PC-3 (cell line): ENCODE data around the gene TMEM156. TPM values are rescaled to one million over a fixed set of nuclear protein-coding genes. Genes with fewer than 3 reads are reported as not detected.

Experiments
- ATAC-seq: fragments of 200-7000 bp; cut with Tn5 transposase; 2 replicates; pipeline ENCODE4 v1.9.1; 2020; ENCODE audit warnings: mild to moderate bottlenecking, moderate library complexity
- BruUV-seq: library from RNA; stranded (reverse); fragments of 400-500 nt; replicated peaks from 2 replicates; lab custom pipeline; 2021; lab: Mats Ljungman, UMichigan
- CTCF ChIA-PET: fragments of 300-600 bp; sonication (Branson Sonifier 250); formaldehyde crosslinking; loops from one replicate; lab custom pipeline; 2022; ENCODE audit warnings: antibody characterized with exemption; lab: Charles Lee
- POLR2A ChIA-PET: fragments of 300-600 bp; sonication (Branson Sonifier 250); formaldehyde crosslinking; loops from one replicate; lab custom pipeline; 2022; ENCODE audit warnings: antibody characterized with exemption; ENCODE audit not compliant: unreplicated experiment; lab: Charles Lee
- DNase-seq: peaks from one replicate; pipeline ENCODE4 v3.0.0-alpha.2; 2015
- H2AFZ ChIP-seq: fragments of 300-600 bp; sonication (generic); 2 replicates; pipeline ENCODE4 v1.6.0; 2016; ENCODE audit warnings: antibody characterized with exemption, low read length
- H3F3A ChIP-seq: fragments of 300-600 bp; sonication (generic); one replicate; pipeline ENCODE4 v1.6.0; 2017; ENCODE audit warnings: antibody characterized with exemption, low read length, control low read depth, mild to moderate bottlenecking; ENCODE audit not compliant: unreplicated experiment
- H3K27ac ChIP-seq: fragments of 300-600 bp; sonication (generic); 2 replicates; pipeline ENCODE4 v1.5.1; 2016; ENCODE audit warnings: mild to moderate bottlenecking, low read length
- H3K27me3 ChIP-seq: fragments of 300-600 bp; sonication (generic); 2 replicates; pipeline ENCODE4 v1.6.1; 2016; ENCODE audit warnings: low read length, mixed read lengths
- H3K36me3 ChIP-seq: fragments of 300-600 bp; sonication (generic); 2 replicates; pipeline ENCODE4 v1.6.1; 2016; ENCODE audit warnings: low read depth, mixed run types, low read length, mixed read lengths
- H3K4me1 ChIP-seq: fragments of 300-600 bp; sonication (generic); 2 replicates; pipeline ENCODE4 v1.5.1; 2016; ENCODE audit warnings: low read length; ENCODE audit not compliant: insufficient read depth
- H3K4me2 ChIP-seq: fragments of 300-600 bp; sonication (generic); 2 replicates; pipeline ENCODE4 v1.6.0; 2016; ENCODE audit warnings: low read length
- H3K4me3 ChIP-seq: fragments of 300-600 bp; sonication (generic); 2 replicates; pipeline ENCODE4 v1.5.1; 2016; ENCODE audit warnings: mild to moderate bottlenecking, low read length, mixed read lengths
- H3K79me2 ChIP-seq: fragments of 300-600 bp; sonication (generic); 2 replicates; pipeline ENCODE4 v1.6.1; 2017; ENCODE audit warnings: low read length, mixed read lengths
- H3K9ac ChIP-seq: fragments of 300-600 bp; sonication (generic); 2 replicates; pipeline ENCODE4 v1.6.0; 2016; ENCODE audit warnings: mild to moderate bottlenecking, low read length
- H3K9me2 ChIP-seq: fragments of 300-600 bp; sonication (generic); replicated peaks from 2 replicates; pipeline ENCODE4 v1.6.1; 2016; ENCODE audit warnings: mixed run types, low read length, mixed read lengths
- H3K9me3 ChIP-seq: fragments of 300-600 bp; sonication (generic); 2 replicates; pipeline ENCODE4 v1.6.1; 2016; ENCODE audit warnings: low read length, mixed read lengths
- H4K20me1 ChIP-seq: fragments of 300-600 bp; sonication (generic); 2 replicates; pipeline ENCODE4 v1.6.1; 2016; ENCODE audit warnings: low read length, mixed read lengths
- EZH2 ChIP-seq: fragments of 300-600 bp; sonication (generic); IDR thresholded peaks from one replicate; pipeline ENCODE4 v1.6.1; 2017; ENCODE audit warnings: antibody characterized with exemption, mild to moderate bottlenecking, low read length; ENCODE audit not compliant: unreplicated experiment
- EZH2phosphoT487 ChIP-seq: fragments of 300-600 bp; sonication (generic); IDR thresholded peaks from 2 replicates; pipeline ENCODE4 v1.6.1; 2018; ENCODE audit warnings: mild to moderate bottlenecking, antibody characterized with exemption, low read length, borderline replicate concordance
- intact Hi-C: fragments of 100-400 bp; cut with micrococcal nuclease; formaldehyde crosslinking; loops from 2 replicates; pipeline ENCODE4 v1.9.0; 2023
- total RNA-seq: library from RNA; depleted of rRNA; stranded (reverse); fragments of >200 nt; gene quantifications from 2 replicates; pipeline ENCODE4 v1.2.3, GENCODE V29; 2014; rRNA removed
- TF ChIP-seq, protein P1 (sequence below): fragments of 300-600 bp; sonication (generic); conservative IDR thresholded peaks from 2 replicates; pipeline ENCODE4 v1.5.1; 2017; ENCODE audit warnings: antibody characterized with exemption, low read depth, mild to moderate bottlenecking, low read length

TMEM156 gene
- total RNA-seq, 1 experiment from 2014 or later = 41.5 TPM

DNA sequence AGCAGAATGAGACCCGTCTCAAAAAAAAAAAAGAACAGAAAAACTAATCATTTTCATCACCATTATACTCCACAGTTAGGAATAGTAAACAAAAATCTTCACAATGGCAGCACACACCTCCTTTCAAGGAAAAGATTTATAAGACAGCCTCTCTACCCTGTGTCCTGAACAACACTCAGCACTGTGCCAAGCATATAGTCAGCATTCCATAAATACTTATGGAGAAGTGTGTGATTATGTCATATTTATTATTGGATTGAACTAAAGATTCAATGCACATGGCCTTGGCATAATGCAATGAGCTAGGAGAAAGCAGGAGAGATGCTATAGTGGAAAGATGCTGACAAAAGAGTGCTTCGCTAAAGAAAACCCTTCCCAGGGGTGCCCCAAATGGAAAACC is 112.0 kb downstream of the TMEM156 start:
- ATAC-seq (no peak), DNase-seq (no peak)
- Histone ChIP-seq H2AFZ (no peak overlapping the region), H3K27me3 (no peaks in the 10 kb centered on the region), H3K9ac (no peak overlapping the region), H3K9me2 (no peaks in the 10 kb centered on the region), H4K20me1 (no peaks in the 10 kb centered on the region), H3K4me3 (no peak overlapping the region), H3K4me1 (no peaks in the 10 kb centered on the region), H3K9me3 (no peaks in the 10 kb centered on the region), H3K36me3 (no peaks in the 10 kb centered on the region), H3K4me2 (no peak overlapping the region), H3F3A (no peaks in the 10 kb centered on the region), H3K79me2 (no peaks in the 10 kb centered on the region), H3K27ac (no peak overlapping the region)
- CTCF ChIA-PET = no interaction called here
- POLR2A ChIA-PET = no interaction called here
- intact Hi-C loops = no loop called here
- TF ChIP-seq EZH2 (no peak), EZH2phosphoT487 (no peak)
- TF ChIP-seq, protein P1, sequence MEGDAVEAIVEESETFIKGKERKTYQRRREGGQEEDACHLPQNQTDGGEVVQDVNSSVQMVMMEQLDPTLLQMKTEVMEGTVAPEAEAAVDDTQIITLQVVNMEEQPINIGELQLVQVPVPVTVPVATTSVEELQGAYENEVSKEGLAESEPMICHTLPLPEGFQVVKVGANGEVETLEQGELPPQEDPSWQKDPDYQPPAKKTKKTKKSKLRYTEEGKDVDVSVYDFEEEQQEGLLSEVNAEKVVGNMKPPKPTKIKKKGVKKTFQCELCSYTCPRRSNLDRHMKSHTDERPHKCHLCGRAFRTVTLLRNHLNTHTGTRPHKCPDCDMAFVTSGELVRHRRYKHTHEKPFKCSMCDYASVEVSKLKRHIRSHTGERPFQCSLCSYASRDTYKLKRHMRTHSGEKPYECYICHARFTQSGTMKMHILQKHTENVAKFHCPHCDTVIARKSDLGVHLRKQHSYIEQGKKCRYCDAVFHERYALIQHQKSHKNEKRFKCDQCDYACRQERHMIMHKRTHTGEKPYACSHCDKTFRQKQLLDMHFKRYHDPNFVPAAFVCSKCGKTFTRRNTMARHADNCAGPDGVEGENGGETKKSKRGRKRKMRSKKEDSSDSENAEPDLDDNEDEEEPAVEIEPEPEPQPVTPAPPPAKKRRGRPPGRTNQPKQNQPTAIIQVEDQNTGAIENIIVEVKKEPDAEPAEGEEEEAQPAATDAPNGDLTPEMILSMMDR = no peak
- BruUV-seq = no TSS peak

DNA sequence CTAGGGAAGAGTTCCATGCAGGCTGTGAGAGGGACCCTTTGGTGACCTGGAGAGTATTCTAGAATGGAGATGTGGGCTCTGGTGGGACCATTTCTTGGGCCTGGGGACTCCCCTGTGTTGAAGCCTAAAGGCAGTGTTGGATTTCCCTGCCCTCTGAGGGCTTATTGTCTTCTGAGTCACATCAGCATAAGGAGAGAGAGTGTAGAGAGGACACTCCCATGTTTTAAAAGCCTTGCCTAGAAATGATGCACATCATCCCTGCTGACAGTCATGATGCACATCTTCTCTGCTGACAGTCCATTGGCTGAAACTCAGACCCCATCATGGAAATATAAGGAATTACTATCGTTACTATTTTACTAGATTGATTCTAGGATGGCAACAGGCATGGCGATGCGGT is 112.7 kb downstream of the TMEM156 start:
- no peak overlapping the region for H3K4me2 ChIP-seq
- H3K27ac ChIP-seq = no peak overlapping the region
- intact Hi-C loops = no loop called here
- H3K9ac ChIP-seq = no peak overlapping the region
- H4K20me1 ChIP-seq = no peaks in the 10 kb centered on the region
- no TSS peak for BruUV-seq
- H3K4me1 ChIP-seq = no peaks in the 10 kb centered on the region
- TF ChIP-seq, protein P1 = no peak
- TF ChIP-seq EZH2 (no peak), EZH2phosphoT487 (no peak)
- no peaks in the 10 kb centered on the region for H3K79me2 ChIP-seq
- H3K9me2 ChIP-seq = no peaks in the 10 kb centered on the region
- CTCF ChIA-PET = no interaction called here
- H3K36me3 ChIP-seq = no peaks in the 10 kb centered on the region
- H3K9me3 ChIP-seq = no peaks in the 10 kb centered on the region
- H3K4me3 ChIP-seq = no peak overlapping the region
- ATAC-seq (no peak), DNase-seq (no peak)
- H3F3A ChIP-seq = no peaks in the 10 kb centered on the region
- no peaks in the 10 kb centered on the region for H3K27me3 ChIP-seq
- POLR2A ChIA-PET = no interaction called here
- no peak overlapping the region for H2AFZ ChIP-seq

DNA sequence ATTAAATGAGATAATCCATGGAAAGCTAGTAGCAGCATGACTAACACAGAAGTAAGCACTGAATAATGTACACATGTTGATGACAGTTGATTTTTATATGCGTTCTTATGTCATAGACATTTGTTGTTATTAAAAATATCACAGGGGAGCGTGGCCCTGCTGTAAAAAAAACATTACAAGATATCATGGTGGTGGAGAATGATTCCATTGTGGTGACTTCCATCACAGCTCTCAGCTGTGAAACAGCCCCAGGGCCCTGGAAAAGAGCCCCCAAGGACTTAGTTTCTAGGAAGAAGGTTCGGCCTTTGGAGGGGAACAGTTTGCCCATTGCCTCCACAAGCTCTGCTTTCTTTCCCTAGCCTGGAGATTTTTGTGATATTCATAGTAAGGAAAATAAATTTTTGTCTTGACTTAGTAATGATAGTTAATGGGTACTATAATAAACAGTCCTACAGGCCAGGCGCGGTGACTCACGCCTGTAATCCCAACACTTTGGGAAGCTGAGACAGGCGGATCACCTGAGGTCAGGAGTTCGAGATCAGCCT is 114.7 kb downstream of the TMEM156 start:
- ATAC-seq = no peak
- intact Hi-C loops = no loop called here
- H3K9me3 ChIP-seq = no peaks in the 10 kb centered on the region
- no peaks in the 10 kb centered on the region for H3K79me2 ChIP-seq
- POLR2A ChIA-PET = no interaction called here
- H3K9ac ChIP-seq = no peak overlapping the region
- H3K4me1 ChIP-seq = no peaks in the 10 kb centered on the region
- H2AFZ ChIP-seq = no peak overlapping the region
- DNase-seq = no peak
- BruUV-seq = no TSS peak
- no peaks in the 10 kb centered on the region for H3F3A ChIP-seq
- no peak overlapping the region for H3K27ac ChIP-seq
- CTCF ChIA-PET = no interaction called here
- no peak overlapping the region for H3K4me3 ChIP-seq
- H3K36me3 ChIP-seq = no peaks in the 10 kb centered on the region
- H3K4me2 ChIP-seq = no peak overlapping the region
- H3K27me3 ChIP-seq = no peaks in the 10 kb centered on the region
- no peaks in the 10 kb centered on the region for H3K9me2 ChIP-seq
- TF ChIP-seq, protein P1 = no peak
- TF ChIP-seq EZH2 = no peak
- TF ChIP-seq EZH2phosphoT487 = no peak
- no peaks in the 10 kb centered on the region for H4K20me1 ChIP-seq

Other genes starting within 250 kb of the TMEM156 start
- not detected in 2 replicates for gene TLR10, start 249.4 kb downstream of the TMEM156 start, total RNA-seq
- 0.40 and 0.47 TPM in 2 replicates for gene TLR1, start 227.6 kb downstream of the TMEM156 start, total RNA-seq
- 0.92 and 1.2 TPM in 2 replicates for gene TLR6, start 175.6 kb downstream of the TMEM156 start, total RNA-seq
- gene FAM114A1, start 164.6 kb downstream of the TMEM156 start, total RNA-seq = 21.5 and 25.0 TPM in 2 replicates
- 84.8 and 92.7 TPM in 2 replicates for gene KLHL5, start 29.8 kb upstream of the TMEM156 start, total RNA-seq
- 11.0 and 16.7 TPM in 2 replicates for gene WDR19, start 150.1 kb upstream of the TMEM156 start, total RNA-seq